Measurements from ENCODE around the gene LTBP1.

DNA sequence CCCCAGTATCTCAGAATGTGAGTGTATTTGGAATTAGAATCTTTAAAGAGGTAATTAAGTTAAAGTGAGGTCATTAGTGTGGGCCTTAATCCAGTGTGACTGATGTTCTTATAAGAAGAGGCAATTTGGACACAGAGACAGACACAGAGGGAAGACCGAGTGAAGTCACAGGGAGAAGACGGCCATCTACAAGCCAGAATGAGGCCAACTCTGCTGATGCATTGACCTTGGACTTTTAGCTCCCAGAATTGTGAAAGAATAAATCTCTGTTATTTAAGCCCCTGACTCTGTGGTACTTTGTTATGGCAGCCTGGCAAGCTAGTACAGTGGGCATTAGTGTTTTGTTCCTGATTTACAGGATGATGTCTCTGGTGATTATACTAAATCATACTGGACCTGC is 64.6 kb downstream of the LTBP1 start:
- TF ChIP-seq, protein P1, sequence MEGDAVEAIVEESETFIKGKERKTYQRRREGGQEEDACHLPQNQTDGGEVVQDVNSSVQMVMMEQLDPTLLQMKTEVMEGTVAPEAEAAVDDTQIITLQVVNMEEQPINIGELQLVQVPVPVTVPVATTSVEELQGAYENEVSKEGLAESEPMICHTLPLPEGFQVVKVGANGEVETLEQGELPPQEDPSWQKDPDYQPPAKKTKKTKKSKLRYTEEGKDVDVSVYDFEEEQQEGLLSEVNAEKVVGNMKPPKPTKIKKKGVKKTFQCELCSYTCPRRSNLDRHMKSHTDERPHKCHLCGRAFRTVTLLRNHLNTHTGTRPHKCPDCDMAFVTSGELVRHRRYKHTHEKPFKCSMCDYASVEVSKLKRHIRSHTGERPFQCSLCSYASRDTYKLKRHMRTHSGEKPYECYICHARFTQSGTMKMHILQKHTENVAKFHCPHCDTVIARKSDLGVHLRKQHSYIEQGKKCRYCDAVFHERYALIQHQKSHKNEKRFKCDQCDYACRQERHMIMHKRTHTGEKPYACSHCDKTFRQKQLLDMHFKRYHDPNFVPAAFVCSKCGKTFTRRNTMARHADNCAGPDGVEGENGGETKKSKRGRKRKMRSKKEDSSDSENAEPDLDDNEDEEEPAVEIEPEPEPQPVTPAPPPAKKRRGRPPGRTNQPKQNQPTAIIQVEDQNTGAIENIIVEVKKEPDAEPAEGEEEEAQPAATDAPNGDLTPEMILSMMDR (conservative IDR thresholded peaks at IDR 0.05): no peak
- no peak for TF ChIP-seq EZH2 (IDR thresholded peaks at IDR 0.05; ENCODE audit: low read depth)
